NCI-H1930 (cell line): ENCODE data around the gene PLCB4.

Experiments
- DNase-seq, 2 experiments: peaks; one replicate each; lab custom pipeline; 2025; lab: John Stamatoyannopoulos, UW

The PLCB4 gene

DNA sequence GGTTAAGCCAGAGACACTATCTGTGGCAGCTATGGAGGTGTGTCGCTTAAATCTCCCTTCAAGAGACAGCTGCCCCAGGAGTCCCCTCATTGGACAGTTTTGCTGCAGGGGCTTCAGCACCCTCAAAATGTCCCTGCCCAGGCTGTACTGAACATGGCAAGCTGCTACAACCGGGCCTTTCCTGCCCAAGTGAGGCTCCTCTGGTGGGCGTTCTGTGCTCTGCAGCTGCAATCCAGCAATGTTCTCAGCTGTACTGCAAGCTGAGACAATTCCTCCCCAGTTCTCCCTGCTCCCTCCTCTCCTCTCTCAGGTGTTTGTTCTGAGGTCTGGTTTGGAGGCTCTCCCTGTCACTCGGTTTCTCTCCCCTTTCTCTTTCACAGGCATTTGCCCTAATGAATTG lies 254.7 kb downstream of the PLCB4 start:
- DNase-seq: no peak

DNA sequence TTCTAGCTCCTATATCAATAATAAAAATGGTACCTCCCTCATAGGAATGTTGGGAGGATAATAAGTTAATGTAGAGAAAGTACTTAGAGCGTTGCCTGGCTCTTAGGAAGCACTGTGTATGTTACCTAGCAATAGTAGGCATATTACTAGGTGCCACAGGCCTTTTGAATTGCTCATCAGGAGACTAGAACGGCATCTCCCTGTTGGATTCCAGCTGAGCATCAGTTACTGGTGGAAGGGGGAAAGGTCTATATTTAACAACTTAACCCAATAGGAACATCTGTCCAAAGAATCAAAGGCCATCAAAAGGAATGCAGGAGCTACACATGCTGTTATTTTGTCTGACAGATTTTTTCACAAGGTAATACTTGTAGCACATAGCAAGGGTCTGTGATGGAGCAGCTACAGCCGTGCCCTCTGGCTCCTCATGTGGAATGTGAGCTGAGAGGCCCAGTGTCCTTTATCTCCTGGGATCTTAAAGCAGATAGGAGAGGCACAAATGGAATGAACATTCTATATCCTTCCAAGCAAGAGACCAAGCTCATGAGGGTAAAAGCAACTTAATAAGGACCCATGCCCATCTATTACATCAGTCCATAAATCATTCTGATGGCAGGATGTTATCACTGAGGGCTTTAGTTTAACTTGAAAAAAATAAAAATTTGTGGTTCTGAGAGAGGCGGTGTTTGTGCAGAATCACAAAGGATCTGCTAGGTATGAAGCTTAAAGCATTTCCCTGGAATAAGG lies 260.6 kb downstream of the PLCB4 start:
- DNase-seq: no peak

DNA sequence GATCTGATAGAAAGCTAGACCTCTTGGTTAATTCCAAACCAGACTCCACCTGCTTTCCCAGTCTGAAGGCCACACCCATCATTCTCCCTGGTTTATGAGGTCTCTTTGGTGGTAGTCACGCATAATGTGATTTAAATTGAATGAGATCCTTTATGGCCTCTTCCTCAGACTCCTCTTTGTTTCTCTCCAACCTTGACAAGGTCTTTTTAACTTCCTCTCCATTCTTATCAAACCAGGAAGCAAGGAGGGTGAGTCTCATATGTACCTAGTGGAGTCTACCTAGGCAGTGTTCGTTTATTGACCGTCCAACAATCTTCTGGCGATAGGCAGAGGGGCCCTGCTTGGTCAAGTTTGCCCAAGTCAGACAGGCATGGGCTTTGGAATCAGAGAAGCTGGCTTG lies 261.3 kb downstream of the PLCB4 start:
- no peak for DNase-seq

- no peak for DNase-seq
Measured at GRCh38 chr20:9331707-9332435, 263.0 kb downstream of the PLCB4 start.

- no peak for DNase-seq
Measured at GRCh38 chr20:9332791-9333479, 264.0 kb downstream of the PLCB4 start.

GRCh38 chr20:9334866-9335265 lies 266.0 kb downstream of the PLCB4 start:
- DNase-seq: no peak

- DNase-seq: no peak
Measured at GRCh38 chr20:9338101-9338500, 269.2 kb downstream of the PLCB4 start.

DNA sequence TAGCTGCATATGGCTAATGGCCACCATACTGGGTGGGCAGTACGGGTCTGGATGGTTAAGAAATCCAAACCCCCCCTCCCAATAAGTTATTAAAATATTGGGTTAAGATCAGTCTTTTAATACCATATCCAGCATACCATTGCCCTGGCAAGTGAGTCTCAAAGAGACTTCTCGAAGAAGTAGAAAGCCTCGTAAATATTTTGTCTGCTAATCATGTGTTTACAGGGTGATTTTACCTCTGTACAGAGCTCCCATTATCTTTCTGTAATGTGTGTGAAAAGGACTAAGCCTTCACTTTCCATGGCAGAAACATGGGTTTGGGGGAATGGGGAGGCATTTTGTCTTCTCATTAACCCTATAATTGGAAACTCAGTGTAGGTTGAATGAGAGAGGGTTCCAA lies 270.8 kb downstream of the PLCB4 start:
- no peak for DNase-seq

- no peak for DNase-seq
Measured at GRCh38 chr20:9342651-9343050, 273.8 kb downstream of the PLCB4 start.

DNA sequence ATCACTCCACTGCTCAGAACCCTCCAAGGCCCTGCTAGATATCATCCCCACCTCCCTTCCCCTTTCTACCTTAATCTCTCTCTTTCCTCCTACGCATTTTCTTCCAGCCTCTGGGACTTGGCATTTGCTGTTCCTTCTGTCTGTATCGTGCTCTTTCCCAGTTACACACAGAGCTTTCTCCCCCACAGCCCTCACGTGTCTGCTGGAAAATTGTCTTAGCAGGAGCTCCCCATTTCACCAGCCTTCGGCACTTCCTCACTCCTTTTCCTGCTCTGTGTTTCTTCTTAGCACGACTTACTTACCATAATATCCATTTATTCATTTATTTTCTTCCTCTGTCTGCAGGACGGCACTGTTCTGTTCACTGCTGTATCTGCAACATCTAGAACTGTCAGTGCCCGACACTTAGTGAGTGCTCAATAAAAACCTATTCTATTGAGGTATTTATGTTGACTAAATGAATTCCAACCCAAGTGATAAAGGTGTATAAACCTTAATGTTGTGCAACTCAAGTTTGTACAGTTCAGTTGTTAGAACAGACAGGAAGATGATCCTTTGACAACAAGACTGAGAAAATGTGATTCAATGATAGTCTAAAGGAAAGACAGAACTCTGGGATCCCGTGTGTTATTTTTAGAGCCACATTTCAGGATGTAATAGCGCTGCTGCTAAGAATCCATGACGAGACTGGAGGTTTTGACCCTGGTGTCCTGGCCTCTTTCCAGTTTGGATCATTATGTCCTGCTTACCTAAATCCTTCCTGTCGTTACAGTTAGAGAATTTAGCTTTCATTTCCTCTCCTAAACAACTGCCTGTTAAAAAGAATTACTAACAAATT lies 275.4 kb downstream of the PLCB4 start:
- DNase-seq: no peak

DNA sequence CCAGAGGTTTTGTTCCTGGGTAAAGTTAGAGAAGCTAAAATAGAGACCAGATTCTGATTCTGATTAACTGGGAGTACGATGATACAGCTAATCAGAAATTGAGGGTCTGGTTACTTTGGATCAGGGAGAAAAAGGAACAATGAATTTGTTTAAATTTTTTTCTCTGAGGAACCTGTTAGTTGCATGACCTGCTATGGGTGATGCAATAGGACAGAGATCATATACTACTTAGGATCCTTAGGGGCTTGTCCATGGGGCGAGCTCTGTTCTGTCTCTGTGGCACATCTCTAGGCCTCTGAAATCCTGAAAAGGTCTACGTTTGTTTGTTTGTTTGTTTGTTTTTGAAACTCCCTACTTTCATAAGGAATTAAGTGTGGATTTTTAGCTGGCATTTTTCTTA lies 279.4 kb downstream of the PLCB4 start:
- no peak for DNase-seq

GRCh38 chr20:9348747-9349146 lies 279.9 kb downstream of the PLCB4 start:
- DNase-seq: no peak

GRCh38 chr20:9349249-9349648 lies 280.4 kb downstream of the PLCB4 start:
- no peak for DNase-seq

GRCh38 chr20:9352739-9353138 lies 283.9 kb downstream of the PLCB4 start:
- DNase-seq: no peak

DNA sequence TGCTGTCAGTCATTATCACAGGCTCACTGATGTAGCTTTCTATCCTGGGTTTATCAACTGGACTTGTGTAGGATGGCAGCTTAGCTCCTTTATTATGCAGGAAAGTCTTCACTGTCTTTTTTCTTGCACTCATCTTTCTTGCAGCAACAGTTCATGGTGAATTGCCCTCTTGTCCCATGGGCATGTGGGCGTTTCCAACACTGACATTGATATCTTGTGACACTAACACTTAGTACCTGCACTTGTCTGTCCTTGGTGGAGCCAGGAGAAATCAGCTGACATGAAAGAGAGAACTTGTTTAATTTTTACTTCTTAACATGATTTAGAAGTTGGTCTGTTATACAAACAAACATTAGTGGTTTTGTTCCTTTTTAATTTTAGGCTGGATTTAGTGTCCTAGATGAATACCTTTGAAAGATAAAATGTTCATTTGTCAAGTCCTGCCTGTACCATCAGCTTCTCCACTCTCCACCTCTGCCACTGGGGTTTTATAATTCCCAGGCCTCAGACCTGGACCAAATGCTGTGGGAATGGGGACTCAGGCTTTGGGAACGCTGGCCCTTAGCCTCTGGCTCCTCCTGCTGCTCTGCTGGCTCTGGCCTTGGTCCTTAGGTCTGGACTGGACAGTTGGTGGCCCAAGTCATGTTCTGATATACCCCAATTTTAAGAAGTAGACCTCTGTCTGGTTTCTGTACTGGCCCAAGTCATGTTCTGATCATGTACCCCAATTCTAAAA lies 284.5 kb downstream of the PLCB4 start:
- DNase-seq: no peak

- DNase-seq: no peak
Measured at GRCh38 chr20:9353916-9354276, 285.0 kb downstream of the PLCB4 start.

DNA sequence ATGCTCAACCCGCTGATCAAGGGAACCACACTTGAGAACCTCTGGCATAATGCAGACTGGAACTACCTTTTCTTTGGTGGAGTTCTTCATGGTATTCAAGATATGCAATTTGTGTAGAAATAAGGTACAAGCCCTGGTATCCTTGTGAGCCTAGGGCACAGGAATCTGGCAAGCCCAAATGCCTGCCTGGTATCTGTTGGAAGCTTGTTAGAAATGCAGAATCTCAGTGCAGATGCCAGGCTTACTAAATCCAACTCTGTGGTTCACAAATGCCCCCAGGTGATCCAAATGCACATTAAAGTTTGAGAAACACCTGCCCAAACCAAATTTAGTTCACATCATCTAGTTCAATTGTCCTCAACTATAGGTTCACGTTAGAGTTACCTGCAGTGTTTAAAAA lies 285.7 kb downstream of the PLCB4 start:
- DNase-seq: no peak

GRCh38 chr20:9358001-9358400 lies 289.1 kb downstream of the PLCB4 start:
- DNase-seq: no peak

DNA sequence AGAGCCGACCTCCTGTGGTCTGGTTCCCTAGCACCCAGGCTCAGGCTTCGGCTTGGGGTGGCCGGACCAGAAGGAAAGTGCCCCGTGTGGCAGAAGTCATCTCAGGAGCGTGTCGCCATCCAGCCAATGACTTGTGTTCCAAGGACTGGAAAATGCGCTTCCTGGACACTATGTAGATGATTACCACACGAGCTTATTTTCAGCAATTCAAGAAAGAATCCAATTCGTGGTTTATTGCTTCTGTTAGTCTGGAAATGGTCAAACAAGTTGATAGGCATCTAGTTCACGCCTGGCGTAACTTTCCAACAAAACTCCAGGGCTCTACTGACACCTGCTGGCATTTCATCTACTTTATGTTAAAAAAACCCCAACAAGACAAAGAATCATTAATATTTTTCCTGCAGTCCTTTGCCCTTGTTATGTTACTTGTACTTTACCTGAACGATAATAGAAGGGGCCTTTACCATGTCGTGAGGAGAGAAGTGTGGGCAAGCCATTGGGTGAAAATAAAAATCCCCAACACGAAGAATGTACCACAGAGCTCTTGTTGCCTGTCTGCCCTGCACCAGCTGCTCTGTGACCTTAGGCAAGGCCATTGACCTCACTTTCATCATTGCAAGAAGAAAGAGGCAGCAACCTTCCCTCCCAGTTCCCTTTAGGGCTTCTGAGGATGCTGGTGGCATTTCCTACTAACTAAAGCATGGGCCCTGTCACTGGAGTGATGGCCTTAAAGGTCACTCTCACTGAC lies 290.8 kb downstream of the PLCB4 start:
- DNase-seq: no peak

- no peak for DNase-seq
Measured at GRCh38 chr20:9360431-9360830, 291.5 kb downstream of the PLCB4 start.

- no peak for DNase-seq
Measured at GRCh38 chr20:9363673-9364072, 294.8 kb downstream of the PLCB4 start.
